GM13976 (cell line): ENCODE data around the gene RPL36AL.
"Not testable (repeated sequence)": the region's sequence is repeated elsewhere in the genome, so short reads cannot be mapped to it uniquely, and the experiment has no call there.

ENCODE experiments used
- DNase-seq: peaks from one replicate; pipeline ENCODE4 v3.0.0; 2012; ENCODE audit warnings: low spot score
- in situ Hi-C: fragments of 300-500 bp; cut with MboI; formaldehyde crosslinking; loops from one replicate; pipeline ENCODE4 v1.12.0; 2022; ENCODE audit warnings: low sequenced_read_pairs, mixed read lengths, inconsistent platforms; ENCODE audit not compliant: unreplicated experiment
- TF ChIP-seq, protein P1 (sequence below): IDR thresholded peaks from 2 replicates; pipeline ENCODE4 v1.5.1; 2012; ENCODE audit warnings: borderline replicate concordance, mild to moderate bottlenecking; ENCODE audit not compliant: insufficient read depth; ENCODE audit errors: extremely low read depth, missing control alignments, control extremely low read depth

RPL36AL gene

GRCh38 chr14:49620182-49621113, at the start of gene RPL36AL, which contains the start of gene MGAT2:
Gene RPL36AL, minus strand, starts transcription at chr14:49620626. Its CDS starts 1,522 bp downstream, at chr14:49619104.
Gene MGAT2, plus strand, starts transcription at chr14:49620799. Its CDS starts 470 bp downstream, at chr14:49621269.
- in situ Hi-C loops: no loop called here
- peak; percentile 97 for DNase-seq
- TF ChIP-seq, protein P1, sequence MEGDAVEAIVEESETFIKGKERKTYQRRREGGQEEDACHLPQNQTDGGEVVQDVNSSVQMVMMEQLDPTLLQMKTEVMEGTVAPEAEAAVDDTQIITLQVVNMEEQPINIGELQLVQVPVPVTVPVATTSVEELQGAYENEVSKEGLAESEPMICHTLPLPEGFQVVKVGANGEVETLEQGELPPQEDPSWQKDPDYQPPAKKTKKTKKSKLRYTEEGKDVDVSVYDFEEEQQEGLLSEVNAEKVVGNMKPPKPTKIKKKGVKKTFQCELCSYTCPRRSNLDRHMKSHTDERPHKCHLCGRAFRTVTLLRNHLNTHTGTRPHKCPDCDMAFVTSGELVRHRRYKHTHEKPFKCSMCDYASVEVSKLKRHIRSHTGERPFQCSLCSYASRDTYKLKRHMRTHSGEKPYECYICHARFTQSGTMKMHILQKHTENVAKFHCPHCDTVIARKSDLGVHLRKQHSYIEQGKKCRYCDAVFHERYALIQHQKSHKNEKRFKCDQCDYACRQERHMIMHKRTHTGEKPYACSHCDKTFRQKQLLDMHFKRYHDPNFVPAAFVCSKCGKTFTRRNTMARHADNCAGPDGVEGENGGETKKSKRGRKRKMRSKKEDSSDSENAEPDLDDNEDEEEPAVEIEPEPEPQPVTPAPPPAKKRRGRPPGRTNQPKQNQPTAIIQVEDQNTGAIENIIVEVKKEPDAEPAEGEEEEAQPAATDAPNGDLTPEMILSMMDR: peak; percentile 13

- TF ChIP-seq, protein P1: no peak
- in situ Hi-C loops: no loop called here
- DNase-seq: no peak
These were observed 39.4 kb upstream of the RPL36AL start for GRCh38 chr14:49659526-49660455.

DNA sequence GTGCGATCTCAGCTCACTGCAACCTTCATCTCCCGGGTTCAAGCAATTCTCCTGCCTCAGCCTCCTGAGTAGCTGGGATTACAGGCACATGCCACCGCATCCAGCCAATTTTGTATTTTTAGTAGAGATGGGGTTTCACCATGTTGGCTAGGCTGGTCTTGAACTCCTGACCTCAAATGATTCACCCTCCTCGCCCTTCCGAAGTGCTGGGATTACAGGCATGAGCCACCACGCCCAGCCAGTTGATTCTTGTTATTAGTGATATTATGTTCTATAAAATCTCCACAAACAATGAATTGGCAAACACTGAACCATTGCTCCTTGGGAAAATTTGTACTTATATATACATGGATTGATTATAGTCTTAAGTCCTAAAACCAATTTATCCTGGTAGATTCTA, 37.1 kb upstream of the RPL36AL start:
- in situ Hi-C loops, DNase-seq: not testable (repeated sequence)

DNA sequence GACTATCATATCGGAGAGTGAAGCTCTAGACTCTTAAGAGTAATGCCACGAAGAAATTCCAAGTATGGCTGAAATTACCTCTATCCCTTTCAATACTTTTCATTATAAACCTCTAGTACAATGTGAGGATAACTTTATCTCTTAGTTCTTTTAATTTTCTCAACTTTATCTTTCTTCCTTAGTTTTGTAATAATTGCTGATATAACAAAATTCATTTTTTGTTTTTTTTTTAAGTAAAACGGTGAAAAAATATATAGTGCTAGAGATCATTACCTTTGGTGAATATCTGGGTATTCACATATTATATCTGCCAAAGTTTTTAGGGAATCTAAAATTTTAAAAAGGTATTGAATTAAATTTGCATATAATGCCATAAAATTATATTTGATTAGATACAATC, 34.1 kb upstream of the RPL36AL start:
- TF ChIP-seq, protein P1: no peak
- no peak for DNase-seq
- in situ Hi-C loops: no loop called here

DNA sequence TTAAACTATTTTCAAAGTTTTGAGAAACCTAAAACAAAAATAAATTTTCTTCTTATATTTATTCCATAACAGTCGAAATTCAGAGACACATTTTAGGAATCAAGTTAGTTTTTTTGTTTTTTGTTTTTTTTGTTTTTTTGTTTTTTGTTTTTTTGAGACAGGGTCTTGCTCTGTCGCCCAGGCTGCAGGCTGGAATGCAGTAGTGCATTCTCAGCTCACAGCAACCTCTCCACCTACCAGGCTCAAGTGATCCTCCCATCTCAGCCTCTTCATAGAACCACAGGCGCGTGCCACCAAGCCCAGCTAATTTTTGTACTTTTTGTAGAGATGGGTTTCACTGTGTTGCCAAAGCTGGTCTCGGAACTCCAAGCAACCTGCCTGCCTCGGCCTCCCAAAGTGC, 33.1 kb upstream of the RPL36AL start:
- TF ChIP-seq, protein P1: no peak
- DNase-seq: no peak
- in situ Hi-C loops: no loop called here

GRCh38 chr14:49642163-49642562, 21.7 kb upstream of the RPL36AL start:
- in situ Hi-C loops: loop anchor here (25.0 kb wide), 2 partner anchors 195 to 470 kb away; partner anchors contain the start of gene VCPKMT
- DNase-seq: no peak
- TF ChIP-seq, protein P1: no peak
